Measurements from ENCODE around the gene KERA.

The KERA gene

DNA sequence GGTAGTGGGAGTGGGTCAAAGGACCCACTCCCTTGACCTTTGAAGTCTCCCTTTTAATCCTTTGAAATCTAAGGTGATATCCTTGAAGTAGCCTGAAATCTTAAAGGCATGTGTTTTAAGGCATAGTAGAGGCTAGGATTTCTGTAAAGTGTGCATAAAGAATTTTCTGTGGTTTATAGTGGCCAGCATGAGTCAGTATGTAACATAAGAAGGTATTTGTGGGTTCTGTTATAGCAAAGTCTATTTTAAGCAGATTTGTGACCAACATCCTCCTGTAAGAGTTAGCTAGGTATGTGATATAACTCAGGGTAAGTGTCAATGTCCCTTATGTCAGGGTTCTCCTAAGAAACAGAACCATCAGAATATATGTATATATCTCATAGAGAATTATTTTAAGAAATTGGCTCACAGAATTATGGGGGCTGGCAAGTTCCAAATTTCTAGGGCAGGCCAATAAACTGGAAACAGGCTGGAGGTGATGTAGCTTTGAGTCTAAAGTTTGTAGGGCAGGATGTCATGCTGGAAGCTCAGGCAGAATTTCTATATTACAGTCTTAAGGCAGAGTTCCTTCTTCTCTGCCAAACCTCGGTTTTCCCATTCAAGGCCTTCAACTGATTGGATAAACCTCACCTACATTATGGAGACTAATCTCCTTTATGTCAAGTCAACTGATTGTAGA, 34.4 kb downstream of the KERA start:
- Histone ChIP-seq H3K27ac (no peak overlapping the region), H3K27me3 (no peaks in the 10 kb centered on the region), H3K9me3 (no peaks in the 10 kb centered on the region), H3K4me3 (no peak overlapping the region), H3K36me3 (no peaks in the 10 kb centered on the region), H3K4me1 (no peaks in the 10 kb centered on the region)
- TF ChIP-seq, protein P1, sequence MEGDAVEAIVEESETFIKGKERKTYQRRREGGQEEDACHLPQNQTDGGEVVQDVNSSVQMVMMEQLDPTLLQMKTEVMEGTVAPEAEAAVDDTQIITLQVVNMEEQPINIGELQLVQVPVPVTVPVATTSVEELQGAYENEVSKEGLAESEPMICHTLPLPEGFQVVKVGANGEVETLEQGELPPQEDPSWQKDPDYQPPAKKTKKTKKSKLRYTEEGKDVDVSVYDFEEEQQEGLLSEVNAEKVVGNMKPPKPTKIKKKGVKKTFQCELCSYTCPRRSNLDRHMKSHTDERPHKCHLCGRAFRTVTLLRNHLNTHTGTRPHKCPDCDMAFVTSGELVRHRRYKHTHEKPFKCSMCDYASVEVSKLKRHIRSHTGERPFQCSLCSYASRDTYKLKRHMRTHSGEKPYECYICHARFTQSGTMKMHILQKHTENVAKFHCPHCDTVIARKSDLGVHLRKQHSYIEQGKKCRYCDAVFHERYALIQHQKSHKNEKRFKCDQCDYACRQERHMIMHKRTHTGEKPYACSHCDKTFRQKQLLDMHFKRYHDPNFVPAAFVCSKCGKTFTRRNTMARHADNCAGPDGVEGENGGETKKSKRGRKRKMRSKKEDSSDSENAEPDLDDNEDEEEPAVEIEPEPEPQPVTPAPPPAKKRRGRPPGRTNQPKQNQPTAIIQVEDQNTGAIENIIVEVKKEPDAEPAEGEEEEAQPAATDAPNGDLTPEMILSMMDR (IDR thresholded peaks at IDR 0.05) = no peak
- intact Hi-C loops (cut with DNase I; ENCODE audit: low total_unique reads) = no loop called here
- no peak for DNase-seq

DNA sequence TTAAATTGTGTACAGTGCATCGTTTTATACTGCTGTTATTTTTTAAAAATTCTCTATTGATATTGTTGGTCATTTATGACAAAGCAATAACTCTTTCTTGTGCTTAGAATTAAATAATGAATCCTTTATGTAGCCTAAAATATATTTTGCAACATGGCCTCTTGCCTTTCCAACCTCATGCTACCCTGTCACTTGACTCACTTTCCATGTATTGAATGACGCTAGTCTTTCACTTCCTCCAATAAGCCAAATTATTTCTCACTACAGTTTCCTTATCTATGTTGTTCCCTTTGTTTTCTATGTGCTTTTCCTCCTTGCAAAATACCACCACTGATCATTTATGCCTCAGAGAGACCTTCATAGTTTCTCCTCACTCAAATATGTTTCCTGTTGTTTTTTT, 36.7 kb downstream of the KERA start:
- H3K27ac ChIP-seq = no peak overlapping the region
- intact Hi-C loops (cut with DNase I; ENCODE audit: low total_unique reads) = no loop called here
- no peak for DNase-seq
- no peaks in the 10 kb centered on the region for H3K27me3 ChIP-seq
- no peaks in the 10 kb centered on the region for H3K9me3 ChIP-seq
- no peak overlapping the region for H3K4me3 ChIP-seq
- TF ChIP-seq, protein P1 (IDR thresholded peaks at IDR 0.05) = no peak
- no peaks in the 10 kb centered on the region for H3K36me3 ChIP-seq
- H3K4me1 ChIP-seq = no peaks in the 10 kb centered on the region

DNA sequence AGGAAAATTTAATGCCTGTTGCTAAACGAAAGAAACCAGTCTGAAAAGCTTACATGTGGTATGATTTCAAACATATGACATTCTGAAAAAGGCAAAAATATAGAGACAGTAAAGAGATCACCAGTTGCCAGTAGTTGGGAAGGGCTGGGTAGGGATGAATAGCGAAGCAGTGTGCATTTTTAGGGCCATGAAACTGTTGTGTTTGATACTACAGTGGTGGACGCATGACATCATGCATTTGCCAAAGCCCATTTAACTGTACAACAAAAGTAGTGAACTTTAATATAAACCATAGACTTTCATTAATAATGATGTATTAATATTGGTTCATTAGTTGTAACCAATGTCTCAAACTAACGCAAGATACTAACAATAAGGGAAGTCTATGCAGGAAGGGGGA, 38.4 kb downstream of the KERA start:
- intact Hi-C loops (cut with DNase I; ENCODE audit: low total_unique reads) = no loop called here
- TF ChIP-seq, protein P1 (IDR thresholded peaks at IDR 0.05) = no peak
- H3K36me3 ChIP-seq = no peaks in the 10 kb centered on the region

DNA sequence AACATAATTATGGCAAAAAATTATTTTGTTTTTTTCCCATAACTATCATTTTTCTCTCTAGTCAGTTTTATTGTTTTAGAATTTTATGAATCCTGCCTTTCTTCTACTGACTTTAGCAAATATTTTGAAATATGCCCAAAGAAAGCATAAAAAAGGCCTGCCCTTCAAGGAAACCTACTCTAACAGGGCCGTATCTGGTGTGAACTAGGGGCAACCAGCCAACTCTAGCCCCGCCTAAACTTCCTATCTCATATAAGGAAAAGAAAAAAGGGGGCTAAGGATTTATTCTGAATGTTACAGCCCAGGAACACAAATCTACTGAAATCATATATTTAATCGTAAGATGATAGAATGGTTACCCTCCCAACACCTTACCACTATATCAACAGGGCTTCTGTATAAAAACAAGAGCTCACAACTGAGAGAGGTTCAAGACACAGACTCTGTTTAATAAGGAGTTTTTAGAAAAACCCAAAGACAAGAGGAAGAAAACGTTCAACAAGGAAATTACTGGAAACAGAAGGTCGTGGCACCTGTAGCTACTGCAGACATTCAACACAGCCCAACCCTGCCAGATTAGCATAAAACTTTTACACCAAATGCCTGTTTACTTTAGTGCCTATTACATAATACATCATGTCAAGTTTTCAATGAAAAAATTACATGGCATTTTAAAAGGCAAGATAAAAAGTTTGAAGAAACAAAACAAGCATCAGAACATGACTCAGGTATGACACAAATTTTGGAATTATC, 40.1 kb downstream of the KERA start:
- Histone ChIP-seq H3K4me1 (no peaks in the 10 kb centered on the region), H3K27me3 (no peaks in the 10 kb centered on the region), H3K9me3 (no peaks in the 10 kb centered on the region), H3K4me3 (no peak overlapping the region), H3K36me3 (no peaks in the 10 kb centered on the region), H3K27ac (peak overlapping the region in 1 of 2 donors; percentile 33)
- intact Hi-C loops (cut with DNase I; ENCODE audit: low total_unique reads) = no loop called here
- peak in 1 of 2 donors; percentile 21 for DNase-seq
- TF ChIP-seq, protein P1 (IDR thresholded peaks at IDR 0.05) = no peak

More for the DNA sequence above, 38.4 kb downstream of the KERA start:
- no peaks in the 10 kb centered on the region for H3K4me1 ChIP-seq
- DNase-seq = no peak
- no peak overlapping the region for H3K4me3 ChIP-seq
- H3K27ac ChIP-seq = no peak overlapping the region
- no peaks in the 10 kb centered on the region for H3K27me3 ChIP-seq
- no peaks in the 10 kb centered on the region for H3K9me3 ChIP-seq

DNA sequence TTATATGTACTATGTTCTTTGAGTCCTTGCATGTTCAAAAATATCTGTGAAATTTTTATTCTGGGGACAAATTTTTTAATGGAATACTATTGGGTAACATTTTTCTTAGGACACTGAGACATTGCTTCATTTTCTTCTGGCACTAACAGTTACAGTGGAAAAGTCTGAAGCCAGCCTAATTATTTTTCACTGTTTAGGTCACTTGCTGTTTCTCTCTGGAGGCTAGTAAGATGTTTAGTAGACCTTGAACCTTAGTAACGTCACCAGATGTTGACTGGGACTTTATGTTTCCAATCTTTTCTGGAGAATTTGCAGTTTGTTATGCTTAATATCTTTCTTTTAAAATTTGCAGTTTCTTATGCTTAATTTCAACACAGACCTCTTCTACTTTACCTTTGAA, 40.8 kb downstream of the KERA start:
- TF ChIP-seq, protein P1 (IDR thresholded peaks at IDR 0.05) = no peak
- no peak overlapping the region for H3K4me3 ChIP-seq
- intact Hi-C loops (cut with DNase I; ENCODE audit: low total_unique reads) = no loop called here
- H3K4me1 ChIP-seq = no peaks in the 10 kb centered on the region
- H3K27me3 ChIP-seq = no peaks in the 10 kb centered on the region
- H3K27ac ChIP-seq = peak overlapping the region in 1 of 2 donors; percentile 33
- H3K36me3 ChIP-seq = no peaks in the 10 kb centered on the region
- no peak for DNase-seq
- H3K9me3 ChIP-seq = no peaks in the 10 kb centered on the region

Measured in tibial artery (tissue), 4 donors.